ENCODE results near the gene KRTAP2-3.

GRCh38 chr17:41026715-41027471 lies 33.0 kb downstream of the KRTAP2-3 start, which contains the start of gene KRTAP1-5:
- TF ChIP-seq CTCF (IDR thresholded peaks at IDR 0.05; ENCODE audit: insufficient read depth, low read depth, low read length) (no peak), EZH2 (IDR thresholded peaks at IDR 0.05; ENCODE audit: insufficient read depth, low read length) (no peak)
